Stimulated activated CD4-positive, alpha-beta T cell treated with anti-CD3 and anti-CD28 coated beads, Interleukin-12 subunit alpha, Interleukin-12 subunit beta, amount 100 ng/mL, for 24 hours (primary cell): ENCODE data around the gene FUT7.
A peak's percentile ranks its signal among the peaks of the same experiment; 100 is the strongest.

ENCODE experiments used
- DNase-seq, 2 experiments: peaks; one replicate each; pipeline ENCODE4 v3.0.0-alpha.2; 2020; ENCODE audit warnings: low read depth in 2 of 2

FUT7 gene

DNA sequence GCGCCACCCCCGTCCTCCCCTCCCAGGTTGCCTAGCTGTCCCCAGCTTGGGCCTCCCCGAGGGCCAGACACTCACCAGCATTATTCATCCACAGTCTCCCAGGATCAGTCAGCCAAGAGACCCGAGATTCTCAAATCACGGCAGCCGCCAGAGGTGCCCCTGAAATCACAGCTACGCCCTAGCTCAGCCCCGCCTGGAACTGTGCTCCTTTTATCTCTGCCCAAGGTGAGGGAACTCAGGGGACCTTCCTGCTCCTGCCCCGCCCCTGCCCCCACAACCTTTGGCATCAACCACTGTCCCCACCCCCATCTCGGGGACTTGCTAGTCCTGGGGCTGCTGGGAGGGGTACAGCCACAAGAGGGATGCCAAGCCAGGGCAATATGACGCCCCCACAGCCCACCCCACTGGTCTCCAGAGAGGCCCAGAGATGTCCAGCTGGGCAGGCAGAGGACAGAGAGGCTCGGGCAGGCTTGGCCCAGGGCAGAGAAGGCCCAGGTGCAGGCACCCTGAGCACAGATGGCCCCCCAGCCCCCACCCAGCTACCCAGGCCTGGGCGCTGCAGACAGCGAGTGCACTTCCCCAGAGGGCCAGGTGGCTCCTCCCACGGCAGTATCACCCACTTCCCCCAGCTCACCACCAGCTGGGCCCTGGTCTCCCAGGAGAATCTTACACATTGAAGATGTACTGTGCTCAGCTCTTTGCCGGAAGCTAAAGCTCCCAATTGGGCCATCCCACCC lies at the start of gene FUT7:
TSS of gene FUT7 (minus strand) at position 185 of the 737 bp plus-strand sequence. CDS start at position 88, 97 bp downstream.
- peak in 1 of 2 experiments; percentile 25 for DNase-seq

DNA sequence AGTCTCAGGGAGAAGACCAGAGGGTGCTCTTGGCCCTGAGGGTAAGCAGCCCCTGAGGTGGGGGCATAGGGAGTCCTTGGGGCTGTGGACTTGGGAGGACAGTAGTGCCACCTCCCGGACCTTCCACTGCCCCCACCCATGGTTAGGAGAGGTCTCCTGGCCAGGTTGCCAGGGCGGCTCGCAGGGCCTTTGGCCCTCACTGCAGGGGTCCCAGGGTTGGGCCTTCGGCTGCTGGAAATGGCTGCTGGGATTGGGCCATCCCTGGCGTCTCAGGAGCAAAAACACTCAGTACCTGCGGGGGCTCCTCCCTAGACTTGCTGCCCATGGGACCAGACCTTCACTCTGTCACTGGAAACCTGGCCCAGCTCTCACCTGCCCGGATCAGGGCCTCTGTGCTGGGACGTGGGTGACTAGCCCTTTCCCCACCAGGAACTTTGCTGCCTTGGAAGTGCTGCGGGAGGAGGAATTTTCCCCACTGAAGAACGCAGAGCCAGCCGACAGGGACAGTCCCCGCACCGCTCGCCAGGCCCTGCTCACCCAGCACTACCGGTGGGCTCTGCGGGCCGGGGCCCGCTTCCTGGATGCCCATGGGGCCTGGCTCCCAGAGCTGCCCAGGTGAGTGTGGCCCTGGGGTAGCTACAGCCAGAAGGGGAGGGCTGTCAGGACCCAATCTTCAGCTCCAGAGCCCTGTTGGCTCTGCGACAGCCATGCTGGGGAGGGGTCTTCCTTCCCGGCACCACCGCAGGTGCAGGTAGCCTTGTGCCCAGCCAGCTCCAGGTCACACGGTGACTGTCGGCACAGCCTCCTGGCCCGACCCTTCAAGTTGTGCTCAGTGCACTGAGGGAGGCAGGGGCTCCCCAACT lies 48.6 kb upstream of the FUT7 start:
- no peak for DNase-seq

- no peak for DNase-seq
Observed at GRCh38 chr9:137079401-137079787, 47.5 kb upstream of the FUT7 start.

DNA sequence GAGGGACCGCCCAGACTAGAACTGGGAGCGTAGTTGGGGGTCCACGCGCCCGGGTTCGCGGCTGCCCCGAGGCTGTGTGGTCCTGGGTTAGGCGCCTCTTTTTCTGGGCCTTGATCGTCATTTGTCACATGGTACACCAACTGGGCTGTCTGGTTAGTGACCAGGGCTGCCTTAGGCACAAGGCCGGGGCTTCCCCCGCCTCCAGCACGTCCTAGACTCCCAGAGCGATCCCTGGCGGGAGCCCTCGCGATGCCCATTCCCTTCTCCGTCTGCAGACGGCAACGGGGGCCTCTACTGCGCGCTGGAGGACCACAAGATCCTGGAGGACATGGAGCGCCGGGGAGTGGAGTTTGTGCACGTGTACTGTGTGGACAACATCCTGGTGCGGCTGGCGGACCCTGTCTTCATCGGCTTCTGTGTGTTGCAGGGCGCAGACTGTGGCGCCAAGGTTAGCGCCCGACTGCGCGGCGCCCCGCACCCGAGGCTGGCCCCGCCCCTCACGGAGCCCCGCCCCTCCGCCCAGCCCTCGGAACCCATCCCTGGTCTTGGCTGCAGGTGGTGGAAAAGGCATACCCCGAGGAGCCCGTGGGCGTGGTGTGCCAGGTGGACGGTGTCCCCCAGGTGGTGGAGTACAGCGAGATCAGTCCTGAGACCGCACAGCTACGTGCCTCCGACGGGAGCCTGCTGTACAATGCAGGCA lies 47.0 kb upstream of the FUT7 start:
- no peak for DNase-seq

- DNase-seq = no peak
Observed at GRCh38 chr9:137077758-137078693, 46.1 kb upstream of the FUT7 start.

- peak in 1 of 2 experiments; percentile 43 for DNase-seq
Observed at GRCh38 chr9:137077010-137077747, 45.3 kb upstream of the FUT7 start, which contains the start of gene UAP1L1. Gene UAP1L1 (plus strand): TSS chr9:137077517. CDS start chr9:137077533, 16 bp downstream.

- DNase-seq = no peak
Observed at GRCh38 chr9:137076636-137077009, 44.7 kb upstream of the FUT7 start.

DNA sequence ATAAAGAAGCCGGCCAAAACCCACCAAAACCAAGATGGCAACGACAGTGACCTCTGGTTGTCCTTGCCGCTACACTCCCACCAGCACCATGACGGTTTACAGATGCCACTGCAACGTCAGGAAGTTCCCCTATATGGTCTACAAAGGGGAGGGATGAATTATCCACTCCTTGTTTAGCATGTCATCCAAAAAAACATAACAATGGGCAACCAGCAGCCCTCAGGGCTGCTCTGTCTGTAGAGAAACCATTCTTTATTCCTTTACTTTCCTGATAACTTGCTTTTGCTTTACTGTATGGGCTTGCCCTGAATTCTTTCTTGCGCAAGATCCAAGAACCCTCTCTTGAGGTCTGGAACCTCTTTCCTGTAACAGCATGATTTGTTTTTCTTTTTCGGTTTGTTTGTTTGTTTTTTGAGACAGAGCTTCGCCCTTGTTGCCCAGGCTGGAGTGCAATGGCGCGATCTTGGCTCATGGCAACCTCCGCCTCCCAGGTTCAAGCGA lies 43.4 kb upstream of the FUT7 start:
- no peak for DNase-seq

GRCh38 chr9:137074657-137075274 lies 42.9 kb upstream of the FUT7 start:
- no peak for DNase-seq

- DNase-seq = no peak
Observed at GRCh38 chr9:137073992-137074399, 42.1 kb upstream of the FUT7 start.

- no peak for DNase-seq
Observed at GRCh38 chr9:137071282-137071681, 39.4 kb upstream of the FUT7 start.

DNA sequence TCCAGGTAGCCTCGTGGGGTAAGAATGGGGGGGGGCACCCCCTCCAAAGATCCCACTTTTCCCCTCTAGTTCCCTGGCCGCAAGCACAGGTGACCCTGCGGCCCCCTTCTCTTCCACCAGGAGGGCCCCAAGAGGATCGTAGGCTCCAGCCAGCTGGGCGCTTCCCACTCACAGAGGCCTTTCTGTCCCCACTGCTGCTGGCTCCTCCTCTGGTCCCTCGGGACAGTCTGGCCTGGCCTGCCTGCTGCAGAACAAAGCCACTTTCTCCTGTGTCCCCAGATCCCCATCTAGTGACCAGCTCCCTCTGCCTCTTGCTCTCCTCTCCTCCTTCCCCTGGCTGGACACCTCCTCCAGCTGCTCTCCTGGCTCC lies 39.0 kb upstream of the FUT7 start:
- no peak for DNase-seq

- DNase-seq = peak; percentile 55 to 77
Observed at GRCh38 chr9:137070201-137070905, 38.5 kb upstream of the FUT7 start, which contains the start of gene SAPCD2. Gene SAPCD2 (minus strand): TSS chr9:137070557. CDS start chr9:137070460, 97 bp downstream.

GRCh38 chr9:137069508-137070091 lies 37.7 kb upstream of the FUT7 start:
- no peak for DNase-seq

- no peak for DNase-seq
Observed at GRCh38 chr9:137068539-137069507, 36.9 kb upstream of the FUT7 start.

DNA sequence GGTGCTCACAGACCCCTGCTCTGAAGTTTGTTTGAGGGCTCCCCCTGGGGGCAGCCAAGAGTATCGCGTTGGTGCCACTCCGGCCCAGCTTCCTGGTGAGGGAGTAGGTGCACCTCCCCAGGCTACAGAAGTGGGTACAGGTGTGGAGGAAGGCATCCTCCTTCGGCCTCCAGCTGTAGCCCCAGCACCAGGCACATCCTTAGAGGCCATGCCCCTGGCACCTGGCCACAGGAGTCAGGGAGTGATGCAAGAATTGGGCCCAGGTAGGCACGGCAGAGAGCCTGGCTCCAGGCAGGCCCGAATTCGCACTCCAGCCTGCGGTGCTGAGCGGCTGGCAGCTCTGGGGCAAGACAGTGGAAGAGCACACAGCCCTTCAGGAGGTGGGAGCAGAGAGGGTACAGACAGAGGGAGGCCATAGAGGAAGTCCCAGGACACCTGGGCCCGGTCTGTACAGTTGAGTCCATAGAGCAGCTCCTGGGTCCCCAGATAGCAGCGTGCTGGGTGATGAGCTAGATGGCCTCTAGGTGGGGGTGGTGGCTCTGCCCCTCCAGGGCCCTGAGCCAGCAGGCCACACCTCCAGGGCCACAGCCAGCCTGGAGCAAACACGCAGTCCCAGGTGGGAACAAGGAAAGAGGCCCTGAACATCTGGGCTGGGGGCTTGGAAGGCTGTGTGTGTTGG lies 36.1 kb upstream of the FUT7 start:
- peak; percentile 63 to 78 for DNase-seq
